SK-N-SH treated with all-trans-retinoic acid at 6 μM for 48 hours (cell line): ENCODE measurements around the gene SPRR4.
"Not testable (repeated sequence)": the region's sequence is repeated elsewhere in the genome, so short reads cannot be mapped to it uniquely, and the experiment has no call there.

Source experiments
- ATAC-seq: fragments of 200-7000 bp; cut with Tn5 transposase; 3 replicates; pipeline ENCODE4 v1.9.1; 2020; ENCODE audit warnings: mild to moderate bottlenecking, moderate library complexity
- PPARA ChIP-seq: fragments of 250-450 bp; sonication (Bioruptor Pico); IDR thresholded peaks from 2 replicates; pipeline ENCODE4 v1.5.0; 2020; ENCODE audit warnings: mild to moderate bottlenecking, borderline replicate concordance
- TCF4 ChIP-seq: fragments of 250-450 bp; sonication (Bioruptor Pico); IDR thresholded peaks from 2 replicates; pipeline ENCODE4 v1.8.0; 2021; ENCODE audit warnings: mild to moderate bottlenecking, moderate library complexity, borderline replicate concordance
- ZFP3 ChIP-seq: fragments of 250-450 bp; sonication (Bioruptor Pico); IDR thresholded peaks from 2 replicates; pipeline ENCODE4 v1.5.0; 2020; ENCODE audit warnings: mild to moderate bottlenecking, moderate library complexity

The SPRR4 gene

DNA sequence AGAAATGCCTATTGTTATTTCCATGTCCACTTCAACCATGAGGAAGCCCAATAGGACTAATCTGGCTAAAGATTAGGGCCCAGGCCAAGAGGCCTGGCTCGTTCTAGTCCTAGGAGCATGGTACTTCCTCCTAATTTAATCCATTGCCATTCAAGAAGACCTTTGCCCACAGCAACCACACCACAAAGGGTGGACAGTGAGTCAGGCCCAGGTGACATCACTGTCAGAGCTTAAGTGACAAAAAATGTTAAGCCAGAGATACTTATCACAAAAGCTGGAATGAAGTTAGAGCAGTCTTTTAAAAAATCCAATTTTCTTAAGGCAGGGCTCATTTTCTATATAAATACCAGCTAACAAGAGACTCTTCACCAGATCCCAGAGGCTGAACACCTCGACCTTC lies 30.9 kb downstream of the SPRR4 start, which contains the start of gene SPRR3:
Gene SPRR3, plus strand, starts transcription at position 368 of the 400 bp plus-strand sequence. CDS start 1,272 bp downstream, outside the sequence.
- no peak for ATAC-seq

GRCh38 chr1:153011235-153011758 lies 40.8 kb downstream of the SPRR4 start:
- not testable (repeated sequence) for ATAC-seq

More for the DNA sequence above, 30.9 kb downstream of the SPRR4 start, which contains the start of gene SPRR3:
- TF ChIP-seq ZFP3 (no peak), PPARA (no peak), TCF4 (CRISPR knock-in tag) (no peak)

GRCh38 chr1:153021829-153022228 lies 51.4 kb downstream of the SPRR4 start:
- not testable (repeated sequence) for ATAC-seq
